GM13976 (cell line): ENCODE measurements around the gene FOXO1.
"Not testable (repeated sequence)": the region's sequence is repeated elsewhere in the genome, so short reads cannot be mapped to it uniquely, and the experiment has no call there.

Source experiments
- DNase-seq: peaks from one replicate; pipeline ENCODE4 v3.0.0; 2012; ENCODE audit warnings: low spot score
- CTCF ChIP-seq: IDR thresholded peaks from 2 replicates; pipeline ENCODE4 v1.5.1; 2012; ENCODE audit warnings: borderline replicate concordance, mild to moderate bottlenecking; ENCODE audit not compliant: insufficient read depth; ENCODE audit errors: extremely low read depth, missing control alignments, control extremely low read depth
- in situ Hi-C: fragments of 300-500 bp; cut with MboI; formaldehyde crosslinking; loops from one replicate; pipeline ENCODE4 v1.12.0; 2022; ENCODE audit warnings: low sequenced_read_pairs, mixed read lengths, inconsistent platforms; ENCODE audit not compliant: unreplicated experiment

The FOXO1 gene

GRCh38 chr13:40666933-40667621 is 636 bp upstream of the FOXO1 start:
- in situ Hi-C loops, result no loop called here
- no peak for TF ChIP-seq CTCF
- DNase-seq, result peak; percentile 54

GRCh38 chr13:40665126-40666044 is 1.1 kb downstream of the FOXO1 start:
- DNase-seq, result peak; percentile 40
- TF ChIP-seq CTCF, result peak; percentile 15
- in situ Hi-C loops, result no loop called here

- no peak for TF ChIP-seq CTCF
- in situ Hi-C loops, result no loop called here
Observed at GRCh38 chr13:40664350-40665125, 1.9 kb downstream of the FOXO1 start.

GRCh38 chr13:40664100-40664349 is 2.4 kb downstream of the FOXO1 start:
- in situ Hi-C loops, DNase-seq: not testable (repeated sequence)

More at GRCh38 chr13:40664350-40665125, 1.9 kb downstream of the FOXO1 start:
- DNase-seq, result peak; percentile 66

GRCh38 chr13:40662866-40663265 is 3.6 kb downstream of the FOXO1 start:
- peak; percentile 58 for DNase-seq
- in situ Hi-C loops, result no loop called here
- no peak for TF ChIP-seq CTCF

GRCh38 chr13:40661875-40662665 is 4.4 kb downstream of the FOXO1 start:
- DNase-seq, result no peak
- TF ChIP-seq CTCF, result no peak
- in situ Hi-C loops, result no loop called here
